HCT116 (cell line): ENCODE data around the gene CBX4. TPM values are rescaled to one million over a fixed set of nuclear protein-coding genes. Genes with fewer than 3 reads are reported as not detected.

Experiments
- ATAC-seq: fragments of 200-7000 bp; cut with Tn5 transposase; 2 replicates; pipeline ENCODE4 v1.9.1; 2020; ENCODE audit warnings: mild to moderate bottlenecking, moderate library complexity
- BruUV-seq: library from RNA; stranded (reverse); fragments of 400-500 nt; replicated peaks from 2 replicates; lab custom pipeline; 2021; lab: Mats Ljungman, UMichigan
- CTCF ChIA-PET: fragments of 300-600 bp; sonication (Branson Sonifier 250); formaldehyde crosslinking; loops from one replicate; lab custom pipeline; 2021; ENCODE audit warnings: antibody characterized with exemption; lab: Charles Lee
- POLR2A ChIA-PET: fragments of 300-600, 350-600 bp; sonication (Branson Sonifier 250); formaldehyde crosslinking; loops from one replicate; lab custom pipeline; 2021; ENCODE audit warnings: antibody characterized with exemption; lab: Charles Lee
- RAD21 ChIA-PET, 2 experiments: fragments of 300-600 bp; sonication (Branson Sonifier 250); formaldehyde crosslinking; loops; one replicate each; lab custom pipeline; 2023; ENCODE audit warnings: low total read pairs in 2 of 2; ENCODE audit not compliant: uncharacterized antibody in 2 of 2, unreplicated experiment in 2 of 2, low non-redundant PET in 1 of 2; lab: Charles Lee
- DNase-seq: peaks from one replicate; pipeline ENCODE4 v3.0.0-alpha.2; 2010; ENCODE audit warnings: low read depth, low spot score
- H2AFZ ChIP-seq: fragments of 200-600 bp; shearing (Covaris generic), sonication (generic); 2 replicates; pipeline ENCODE4 v1.6.1; 2017; ENCODE audit warnings: low read depth, mixed run types, mixed read lengths, antibody characterized with exemption, low read length; ENCODE audit not compliant: poor library complexity, severe bottlenecking
- H3K27ac ChIP-seq: 2 replicates; pipeline ENCODE4 v1.5.1; 2012; ENCODE audit warnings: low read depth, low read length
- H3K27me3 ChIP-seq: fragments of 200-600 bp; sonication (generic); 2 replicates; pipeline ENCODE4 v1.6.1; 2016; ENCODE audit warnings: mixed run types, low read length, mixed read lengths; ENCODE audit not compliant: insufficient read depth
- H3K36me3 ChIP-seq, 2 experiments: fragments of 200-500 bp in 1 of 2; fragments of 200-600 bp in 1 of 2; sonication (Bioruptor generic) in 1 of 2; sonication (generic) in 1 of 2; 2 replicates each; pipeline versions ENCODE4 v1.5.1 to v1.6.1; 2014 to 2016; ENCODE audit warnings: low read length in 2 of 2, inconsistent platforms in 1 of 2, mixed read lengths in 1 of 2, mixed run types in 1 of 2; ENCODE audit not compliant: insufficient read depth in 2 of 2, control insufficient read depth in 1 of 2
- H3K4me1 ChIP-seq, 2 experiments: fragments of 200-600 bp in 1 of 2; sonication (generic) in 1 of 2; 2 replicates each; pipeline versions ENCODE4 v1.5.1 to v1.6.1; 2012 to 2017; ENCODE audit warnings: low read length in 2 of 2, inconsistent platforms in 1 of 2, mild to moderate bottlenecking in 1 of 2, mixed read lengths in 1 of 2, mixed run types in 1 of 2, moderate library complexity in 1 of 2; ENCODE audit not compliant: insufficient read depth in 2 of 2, control insufficient read depth in 1 of 2
- H3K4me2 ChIP-seq: fragments of 200-600 bp; sonication (generic); 2 replicates; pipeline ENCODE4 v1.6.1; 2017; ENCODE audit warnings: mixed run types, low read length, mixed read lengths
- H3K4me3 ChIP-seq, 2 experiments: fragments of 200-600 bp in 1 of 2; sonication (generic) in 1 of 2; replicated peaks in 1 of 2; 2 replicates each; pipeline ENCODE4 v1.5.1; 2011 to 2016; ENCODE audit warnings: low read length in 2 of 2, control low read depth in 1 of 2, low read depth in 1 of 2, mild to moderate bottlenecking in 1 of 2, mixed read lengths in 1 of 2, mixed run types in 1 of 2
- H3K79me2 ChIP-seq: fragments of 200-600 bp; sonication (generic); 2 replicates; pipeline ENCODE4 v1.6.1; 2017; ENCODE audit warnings: mild to moderate bottlenecking, mixed run types, low read length, moderate library complexity, mixed read lengths; ENCODE audit not compliant: insufficient read depth
- H3K9ac ChIP-seq: fragments of 200-600 bp; sonication (generic); 2 replicates; pipeline ENCODE4 v1.6.1; 2016; ENCODE audit warnings: low read length, mixed read lengths
- H3K9me2 ChIP-seq: fragments of 200-600 bp; sonication (generic), shearing (Covaris generic); 2 replicates; pipeline ENCODE4 v1.6.1; 2017; ENCODE audit warnings: mixed run types, mild to moderate bottlenecking, moderate library complexity; ENCODE audit not compliant: insufficient read depth
- H3K9me3 ChIP-seq, 2 experiments: fragments of 200-500 bp in 1 of 2; fragments of 200-600 bp in 1 of 2; sonication (Bioruptor generic) in 1 of 2; sonication (generic) in 1 of 2; 2 replicates each; pipeline ENCODE4 v1.6.1; 2014 to 2017; ENCODE audit warnings: low read length in 2 of 2, mixed read lengths in 2 of 2, inconsistent platforms in 1 of 2, low read depth in 1 of 2, mild to moderate bottlenecking in 1 of 2, mixed run types in 1 of 2, moderate library complexity in 1 of 2; ENCODE audit not compliant: control insufficient read depth in 1 of 2, insufficient read depth in 1 of 2
- H4K20me1 ChIP-seq: fragments of 200-600 bp; sonication (generic), shearing (Covaris generic); 2 replicates; pipeline ENCODE4 v1.6.1; 2017; ENCODE audit warnings: mixed run types, mild to moderate bottlenecking, moderate library complexity; ENCODE audit not compliant: insufficient read depth
- CBX3 ChIP-seq: IDR thresholded peaks from 2 replicates; pipeline ENCODE4 v1.6.1; 2012; ENCODE audit warnings: low read depth
- CEBPB ChIP-seq: IDR thresholded peaks from 2 replicates; pipeline ENCODE4 v1.6.1; 2012; ENCODE audit warnings: low read depth
- EGR1 ChIP-seq: IDR thresholded peaks from 2 replicates; pipeline ENCODE4 v1.6.1; 2012; ENCODE audit warnings: low read depth
- ELF1 ChIP-seq: IDR thresholded peaks from 2 replicates; pipeline ENCODE4 v1.6.1; 2012; ENCODE audit warnings: low read depth, borderline replicate concordance
- EZH2 ChIP-seq: fragments of 200-600 bp; sonication (generic); IDR thresholded peaks from 2 replicates; pipeline ENCODE4 v1.6.1; 2017; ENCODE audit warnings: antibody characterized with exemption, mixed run types
- JUND ChIP-seq: IDR thresholded peaks from 2 replicates; pipeline ENCODE4 v1.6.1; 2012
- POLR2A ChIP-seq: IDR thresholded peaks from 2 replicates; pipeline ENCODE4 v1.7.0; 2011; ENCODE audit warnings: borderline replicate concordance; ENCODE audit not compliant: insufficient read depth, insufficient read length; ENCODE audit errors: extremely low read depth
- SIN3A ChIP-seq: IDR thresholded peaks from 2 replicates; pipeline ENCODE4 v1.6.1; 2012; ENCODE audit warnings: low read depth
- SRF ChIP-seq: IDR thresholded peaks from 2 replicates; pipeline ENCODE4 v1.6.1; 2012; ENCODE audit warnings: low read depth
- TCF7L2 ChIP-seq: IDR thresholded peaks from 2 replicates; pipeline ENCODE4 v1.7.0; 2011; ENCODE audit warnings: borderline replicate concordance, inconsistent platforms; ENCODE audit not compliant: insufficient read depth, insufficient read length; ENCODE audit errors: extremely low read depth
- ZFX ChIP-seq: fragments of 450-650 bp; IDR thresholded peaks from 2 replicates; pipeline ENCODE4 v1.6.1; 2017
- ZNF274 ChIP-seq: fragments of 200-500 bp; sonication (Bioruptor generic); IDR thresholded peaks from 2 replicates; pipeline ENCODE4 v1.6.1; 2014; ENCODE audit warnings: mild to moderate bottlenecking, low read depth, low read length, inconsistent platforms
- intact Hi-C: fragments of 100-400 bp; cut with micrococcal nuclease; formaldehyde crosslinking; loops from 2 replicates; pipeline ENCODE4 v1.10.0; 2022
- total RNA-seq: library from RNA; stranded (reverse); gene quantifications from one replicate; pipeline ENCODE4 v1.2.1, GENCODE V29; 2021; ENCODE audit not compliant: unreplicated experiment
- TF ChIP-seq, protein P1 (sequence below): IDR thresholded peaks from 2 replicates; pipeline ENCODE4 v1.6.1; 2011; ENCODE audit warnings: mild to moderate bottlenecking, low read length, moderate library complexity; ENCODE audit not compliant: insufficient replicate concordance; ENCODE audit errors: extremely low read depth
- TF ChIP-seq, protein P2 (sequence below): IDR thresholded peaks from 2 replicates; pipeline ENCODE4 v1.6.1; 2012; ENCODE audit warnings: low read depth

CBX4 gene
- total RNA-seq, 1 experiment from 2014 or later: 60.9 TPM

DNA sequence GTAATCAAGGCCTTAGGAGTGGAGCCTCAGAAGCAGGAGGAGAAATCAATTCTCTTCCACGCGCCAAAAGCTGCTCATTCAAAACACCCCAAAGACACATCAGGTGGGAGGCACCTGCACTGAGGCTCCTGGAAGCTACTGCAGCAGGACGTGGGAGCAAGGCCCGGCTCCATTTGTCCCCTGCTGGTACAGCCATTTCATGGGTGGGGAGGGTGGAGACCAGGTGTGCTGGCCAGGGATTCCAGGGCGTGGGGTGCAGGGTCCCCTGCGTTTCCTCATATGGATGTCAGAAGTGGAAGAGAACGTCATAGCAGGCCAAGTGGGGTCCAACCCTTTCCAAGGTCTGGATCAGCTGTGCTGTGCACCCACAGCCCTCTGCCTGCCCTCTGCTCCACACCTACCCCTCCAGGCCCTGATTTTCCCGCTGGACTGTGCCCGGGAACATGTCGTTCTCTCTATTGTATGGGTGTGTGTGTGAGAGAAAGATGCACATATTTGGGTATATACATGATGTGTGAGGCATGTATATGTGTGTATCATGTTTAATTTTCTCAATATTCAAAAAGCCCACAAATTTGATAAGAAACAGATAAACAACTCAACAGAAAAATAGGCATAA, 39.2 kb upstream of the CBX4 start:
- TF ChIP-seq EGR1 (no peak), CBX3 (no peak), SRF (no peak), CEBPB (no peak), POLR2A (no peak), EZH2 (no peak), ZFX (no peak), ELF1 (no peak), ZNF274 (no peak), JUND (no peak), SIN3A (no peak), TCF7L2 (no peak)
- TF ChIP-seq, protein P1, sequence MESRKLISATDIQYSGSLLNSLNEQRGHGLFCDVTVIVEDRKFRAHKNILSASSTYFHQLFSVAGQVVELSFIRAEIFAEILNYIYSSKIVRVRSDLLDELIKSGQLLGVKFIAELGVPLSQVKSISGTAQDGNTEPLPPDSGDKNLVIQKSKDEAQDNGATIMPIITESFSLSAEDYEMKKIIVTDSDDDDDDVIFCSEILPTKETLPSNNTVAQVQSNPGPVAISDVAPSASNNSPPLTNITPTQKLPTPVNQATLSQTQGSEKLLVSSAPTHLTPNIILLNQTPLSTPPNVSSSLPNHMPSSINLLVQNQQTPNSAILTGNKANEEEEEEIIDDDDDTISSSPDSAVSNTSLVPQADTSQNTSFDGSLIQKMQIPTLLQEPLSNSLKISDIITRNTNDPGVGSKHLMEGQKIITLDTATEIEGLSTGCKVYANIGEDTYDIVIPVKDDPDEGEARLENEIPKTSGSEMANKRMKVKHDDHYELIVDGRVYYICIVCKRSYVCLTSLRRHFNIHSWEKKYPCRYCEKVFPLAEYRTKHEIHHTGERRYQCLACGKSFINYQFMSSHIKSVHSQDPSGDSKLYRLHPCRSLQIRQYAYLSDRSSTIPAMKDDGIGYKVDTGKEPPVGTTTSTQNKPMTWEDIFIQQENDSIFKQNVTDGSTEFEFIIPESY: no peak
- TF ChIP-seq, protein P2, sequence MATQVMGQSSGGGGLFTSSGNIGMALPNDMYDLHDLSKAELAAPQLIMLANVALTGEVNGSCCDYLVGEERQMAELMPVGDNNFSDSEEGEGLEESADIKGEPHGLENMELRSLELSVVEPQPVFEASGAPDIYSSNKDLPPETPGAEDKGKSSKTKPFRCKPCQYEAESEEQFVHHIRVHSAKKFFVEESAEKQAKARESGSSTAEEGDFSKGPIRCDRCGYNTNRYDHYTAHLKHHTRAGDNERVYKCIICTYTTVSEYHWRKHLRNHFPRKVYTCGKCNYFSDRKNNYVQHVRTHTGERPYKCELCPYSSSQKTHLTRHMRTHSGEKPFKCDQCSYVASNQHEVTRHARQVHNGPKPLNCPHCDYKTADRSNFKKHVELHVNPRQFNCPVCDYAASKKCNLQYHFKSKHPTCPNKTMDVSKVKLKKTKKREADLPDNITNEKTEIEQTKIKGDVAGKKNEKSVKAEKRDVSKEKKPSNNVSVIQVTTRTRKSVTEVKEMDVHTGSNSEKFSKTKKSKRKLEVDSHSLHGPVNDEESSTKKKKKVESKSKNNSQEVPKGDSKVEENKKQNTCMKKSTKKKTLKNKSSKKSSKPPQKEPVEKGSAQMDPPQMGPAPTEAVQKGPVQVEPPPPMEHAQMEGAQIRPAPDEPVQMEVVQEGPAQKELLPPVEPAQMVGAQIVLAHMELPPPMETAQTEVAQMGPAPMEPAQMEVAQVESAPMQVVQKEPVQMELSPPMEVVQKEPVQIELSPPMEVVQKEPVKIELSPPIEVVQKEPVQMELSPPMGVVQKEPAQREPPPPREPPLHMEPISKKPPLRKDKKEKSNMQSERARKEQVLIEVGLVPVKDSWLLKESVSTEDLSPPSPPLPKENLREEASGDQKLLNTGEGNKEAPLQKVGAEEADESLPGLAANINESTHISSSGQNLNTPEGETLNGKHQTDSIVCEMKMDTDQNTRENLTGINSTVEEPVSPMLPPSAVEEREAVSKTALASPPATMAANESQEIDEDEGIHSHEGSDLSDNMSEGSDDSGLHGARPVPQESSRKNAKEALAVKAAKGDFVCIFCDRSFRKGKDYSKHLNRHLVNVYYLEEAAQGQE: no peak
- no TSS peak for BruUV-seq
- intact Hi-C loops: no loop called here

More for the DNA sequence above, 39.2 kb upstream of the CBX4 start:
- H3K27me3 ChIP-seq: no peaks in the 10 kb centered on the region
- no peak for DNase-seq
- peaks cover 0 to 8% of the 10 kb centered on the region in 2 experiments; a peak in 2 of 4 replicates for H3K4me1 ChIP-seq
- ATAC-seq: no peak
- no peak overlapping the region for H3K27ac ChIP-seq
- ChIA-PET CTCF (interaction anchor here (0.7 kb wide), 1 partner anchor 27 kb away, joined by 3 read pairs; no protein-coding TSS in a partner anchor), POLR2A (no interaction called here), RAD21 (no interaction called here)
- H2AFZ ChIP-seq: no peak overlapping the region
- H3K4me3 ChIP-seq: no peak overlapping the region
- H3K79me2 ChIP-seq: no peaks in the 10 kb centered on the region
- H3K9ac ChIP-seq: no peak overlapping the region
- no peaks in the 10 kb centered on the region for H3K9me2 ChIP-seq
- H3K36me3 ChIP-seq: no peaks in the 10 kb centered on the region
- no peaks in the 10 kb centered on the region for H3K9me3 ChIP-seq
- H4K20me1 ChIP-seq: no peaks in the 10 kb centered on the region
- no peak overlapping the region for H3K4me2 ChIP-seq
